ENCODE measurements around the gene KLHDC7B.

DNA sequence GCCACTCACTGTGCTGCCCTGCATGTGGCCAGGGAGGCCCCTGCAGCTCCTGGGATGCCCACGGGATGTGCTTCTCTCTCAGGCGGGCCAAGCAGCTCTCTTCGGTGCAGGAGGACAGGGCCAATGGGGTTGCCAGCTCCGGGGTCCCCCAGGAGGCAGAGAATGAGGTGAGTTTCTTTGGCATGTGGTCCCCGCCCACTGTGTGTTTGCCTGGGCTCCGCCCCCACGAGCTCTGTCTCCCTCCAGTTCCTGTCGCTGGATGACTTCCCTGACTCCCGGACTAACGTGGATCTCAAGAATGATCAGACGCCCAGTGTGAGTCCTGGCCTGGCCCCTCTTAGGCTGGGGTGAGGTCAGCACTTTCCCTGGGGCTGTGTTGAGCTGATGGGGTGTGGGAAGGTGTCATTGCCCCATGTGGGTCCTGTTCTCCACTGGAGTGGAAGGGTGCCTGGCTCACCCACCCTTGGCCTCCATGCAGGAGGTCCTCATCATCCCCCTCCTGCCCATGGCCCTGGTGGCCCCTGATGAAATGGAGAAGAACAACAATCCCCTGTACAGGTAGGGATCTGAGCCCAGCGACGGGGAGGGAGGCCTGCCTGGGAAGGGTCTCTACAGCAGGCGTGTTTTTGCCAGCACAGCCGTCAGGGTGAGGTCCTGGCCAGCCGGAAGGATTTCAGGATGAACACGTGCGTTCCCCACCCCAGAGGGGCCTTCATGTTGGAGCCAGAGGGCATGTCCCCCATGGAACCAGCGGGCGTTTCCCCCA lies 28.0 kb upstream of the KLHDC7B start:
- TF ChIP-seq, protein P1, sequence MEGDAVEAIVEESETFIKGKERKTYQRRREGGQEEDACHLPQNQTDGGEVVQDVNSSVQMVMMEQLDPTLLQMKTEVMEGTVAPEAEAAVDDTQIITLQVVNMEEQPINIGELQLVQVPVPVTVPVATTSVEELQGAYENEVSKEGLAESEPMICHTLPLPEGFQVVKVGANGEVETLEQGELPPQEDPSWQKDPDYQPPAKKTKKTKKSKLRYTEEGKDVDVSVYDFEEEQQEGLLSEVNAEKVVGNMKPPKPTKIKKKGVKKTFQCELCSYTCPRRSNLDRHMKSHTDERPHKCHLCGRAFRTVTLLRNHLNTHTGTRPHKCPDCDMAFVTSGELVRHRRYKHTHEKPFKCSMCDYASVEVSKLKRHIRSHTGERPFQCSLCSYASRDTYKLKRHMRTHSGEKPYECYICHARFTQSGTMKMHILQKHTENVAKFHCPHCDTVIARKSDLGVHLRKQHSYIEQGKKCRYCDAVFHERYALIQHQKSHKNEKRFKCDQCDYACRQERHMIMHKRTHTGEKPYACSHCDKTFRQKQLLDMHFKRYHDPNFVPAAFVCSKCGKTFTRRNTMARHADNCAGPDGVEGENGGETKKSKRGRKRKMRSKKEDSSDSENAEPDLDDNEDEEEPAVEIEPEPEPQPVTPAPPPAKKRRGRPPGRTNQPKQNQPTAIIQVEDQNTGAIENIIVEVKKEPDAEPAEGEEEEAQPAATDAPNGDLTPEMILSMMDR (conservative IDR thresholded peaks at IDR 0.05; ENCODE audit: low read depth, low read length): no peak
- no peak for TF ChIP-seq EZH2 (IDR thresholded peaks at IDR 0.05; ENCODE audit: borderline replicate concordance, low read depth, low read length, poor library complexity, severe bottlenecking)

Data from A673 (cell line).